Right lobe of liver (tissue), 4 donors: ENCODE data around the gene SYNE1.

ENCODE experiments used
- POLR2A ChIP-seq: fragments of 450-650 bp; IDR thresholded peaks from one replicate; pipeline ENCODE4 v1.6.1; 2017; ENCODE audit warnings: antibody characterized with exemption, mild to moderate bottlenecking
- TF ChIP-seq, protein P1 (sequence below), 4 donors: fragments of 200-600 bp in 3 of 4; fragments of 450-650 bp in 1 of 4; IDR thresholded peaks; one replicate each; pipeline versions ENCODE4 v1.5.1 to v1.8.0; 2016 to 2022; ENCODE audit warnings: antibody characterized with exemption in 4 of 4, mild to moderate bottlenecking in 2 of 4
- donor health status: DM: no; HTN: no; CAD: no.
- donor health status: DM: no; HTN: no; CAD: no.
- donor health status: DM: no; HTN: yes; CAD: no.

DNA sequence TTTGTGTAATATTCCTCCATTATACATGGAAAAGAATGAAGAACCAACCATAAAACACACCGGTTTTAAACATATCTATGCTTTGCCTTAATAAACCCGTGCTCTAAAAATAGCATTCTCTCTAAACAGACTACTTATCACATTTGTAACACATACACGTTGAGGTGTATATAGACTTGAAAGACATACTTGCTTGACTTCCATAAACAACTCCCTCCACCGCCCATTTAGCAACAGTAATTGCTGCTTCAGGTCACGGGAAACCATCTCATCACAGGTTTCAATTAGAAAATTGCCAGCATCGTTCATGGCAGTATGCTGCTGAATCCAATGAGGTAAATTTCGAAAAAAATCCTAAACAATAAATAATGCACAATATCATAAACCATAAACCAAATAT is 174.0 kb downstream of the SYNE1 start:
- TF ChIP-seq, protein P1, sequence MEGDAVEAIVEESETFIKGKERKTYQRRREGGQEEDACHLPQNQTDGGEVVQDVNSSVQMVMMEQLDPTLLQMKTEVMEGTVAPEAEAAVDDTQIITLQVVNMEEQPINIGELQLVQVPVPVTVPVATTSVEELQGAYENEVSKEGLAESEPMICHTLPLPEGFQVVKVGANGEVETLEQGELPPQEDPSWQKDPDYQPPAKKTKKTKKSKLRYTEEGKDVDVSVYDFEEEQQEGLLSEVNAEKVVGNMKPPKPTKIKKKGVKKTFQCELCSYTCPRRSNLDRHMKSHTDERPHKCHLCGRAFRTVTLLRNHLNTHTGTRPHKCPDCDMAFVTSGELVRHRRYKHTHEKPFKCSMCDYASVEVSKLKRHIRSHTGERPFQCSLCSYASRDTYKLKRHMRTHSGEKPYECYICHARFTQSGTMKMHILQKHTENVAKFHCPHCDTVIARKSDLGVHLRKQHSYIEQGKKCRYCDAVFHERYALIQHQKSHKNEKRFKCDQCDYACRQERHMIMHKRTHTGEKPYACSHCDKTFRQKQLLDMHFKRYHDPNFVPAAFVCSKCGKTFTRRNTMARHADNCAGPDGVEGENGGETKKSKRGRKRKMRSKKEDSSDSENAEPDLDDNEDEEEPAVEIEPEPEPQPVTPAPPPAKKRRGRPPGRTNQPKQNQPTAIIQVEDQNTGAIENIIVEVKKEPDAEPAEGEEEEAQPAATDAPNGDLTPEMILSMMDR (IDR thresholded peaks at IDR 0.05): no peak
- no peak for TF ChIP-seq POLR2A
